Ovary (tissue), 3 donors: ENCODE results near the gene HABP4.

Experiments used
- POLR2A ChIP-seq: fragments of 450-650 bp; IDR thresholded peaks from one replicate; pipeline ENCODE4 v1.6.1; 2017; ENCODE audit warnings: antibody characterized with exemption, mild to moderate bottlenecking, moderate library complexity
- TF ChIP-seq, protein P1 (sequence below), 3 donors: fragments of 450-650 bp in 2 of 3; fragments of 200-600 bp in 1 of 3; IDR thresholded peaks; one replicate each; pipeline versions ENCODE4 v1.5.1 to v1.8.0; 2016 to 2022; ENCODE audit warnings: antibody characterized with exemption in 3 of 3, mild to moderate bottlenecking in 1 of 3
- donor health status: DM: no; HTN: no; CAD: no.

DNA sequence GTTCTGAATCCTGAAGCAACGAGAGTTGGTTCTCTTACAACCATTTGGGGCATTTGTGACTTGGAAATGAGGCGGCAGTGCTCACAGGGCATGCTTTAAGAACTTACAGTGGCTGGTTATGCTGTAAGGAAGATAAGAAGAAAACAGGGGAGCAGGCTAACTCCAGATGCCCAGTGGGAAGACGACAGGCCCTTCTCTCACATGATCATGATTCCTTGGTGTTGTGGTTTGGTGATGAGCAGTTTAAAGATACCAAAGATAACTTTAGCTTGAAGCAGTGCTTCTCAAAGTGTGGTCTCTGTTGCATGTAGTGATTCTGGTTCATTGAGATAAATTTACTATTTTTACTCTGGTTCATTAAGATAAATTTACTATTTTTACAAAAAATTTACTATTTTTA, 2.6 kb upstream of the HABP4 start:
- TF ChIP-seq, protein P1, sequence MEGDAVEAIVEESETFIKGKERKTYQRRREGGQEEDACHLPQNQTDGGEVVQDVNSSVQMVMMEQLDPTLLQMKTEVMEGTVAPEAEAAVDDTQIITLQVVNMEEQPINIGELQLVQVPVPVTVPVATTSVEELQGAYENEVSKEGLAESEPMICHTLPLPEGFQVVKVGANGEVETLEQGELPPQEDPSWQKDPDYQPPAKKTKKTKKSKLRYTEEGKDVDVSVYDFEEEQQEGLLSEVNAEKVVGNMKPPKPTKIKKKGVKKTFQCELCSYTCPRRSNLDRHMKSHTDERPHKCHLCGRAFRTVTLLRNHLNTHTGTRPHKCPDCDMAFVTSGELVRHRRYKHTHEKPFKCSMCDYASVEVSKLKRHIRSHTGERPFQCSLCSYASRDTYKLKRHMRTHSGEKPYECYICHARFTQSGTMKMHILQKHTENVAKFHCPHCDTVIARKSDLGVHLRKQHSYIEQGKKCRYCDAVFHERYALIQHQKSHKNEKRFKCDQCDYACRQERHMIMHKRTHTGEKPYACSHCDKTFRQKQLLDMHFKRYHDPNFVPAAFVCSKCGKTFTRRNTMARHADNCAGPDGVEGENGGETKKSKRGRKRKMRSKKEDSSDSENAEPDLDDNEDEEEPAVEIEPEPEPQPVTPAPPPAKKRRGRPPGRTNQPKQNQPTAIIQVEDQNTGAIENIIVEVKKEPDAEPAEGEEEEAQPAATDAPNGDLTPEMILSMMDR (IDR thresholded peaks at IDR 0.05): no peak
- no peak for TF ChIP-seq POLR2A
